ENCODE data around the gene APP.

GRCh38 chr21:26087223-26087918 is 83.2 kb downstream of the APP start:
- TF ChIP-seq POLR2A (IDR thresholded peaks at IDR 0.05) (no peak), CTCF (IDR thresholded peaks at IDR 0.05) (no peak), POLR2AphosphoS5 (IDR thresholded peaks at IDR 0.05) (no peak)

Measured in breast epithelium (tissue), 3 donors.